Omental fat pad (tissue), 4 donors: Measurements from ENCODE around the gene FMNL1. TPM values are rescaled to one million over a fixed set of nuclear protein-coding genes. Genes with fewer than 3 reads are reported as not detected.

Source experiments
- ATAC-seq: fragments of 150-250 bp; one replicate; pipeline ENCODE4 v1.9.1; 2016; ENCODE audit warnings: mild to moderate bottlenecking, moderate library complexity; ENCODE audit not compliant: low FRiP score
- DNase-seq: peaks from one replicate; pipeline ENCODE4 v3.0.0-alpha.2; 2019; ENCODE audit warnings: low spot score
- total RNA-seq, 4 donors: library from RNA; depleted of rRNA; stranded (reverse); fragments of >200 nt; gene quantifications; one replicate each; pipeline ENCODE4 v1.1.0, GENCODE V29; 2016
- TF ChIP-seq, protein P1 (sequence below), 3 donors: fragments of 450-650 bp; IDR thresholded peaks; one replicate each; pipeline ENCODE4 v1.5.1; 2016 to 2017; ENCODE audit warnings: antibody characterized with exemption in 3 of 3, mild to moderate bottlenecking in 3 of 3, moderate library complexity in 2 of 3

FMNL1 gene
- total RNA-seq, 4 donors from 2014 or later: 19.7 to 56.4 (median 38.8) TPM

- peak; percentile 41 for ATAC-seq
- no peak for DNase-seq
- TF ChIP-seq, protein P1, sequence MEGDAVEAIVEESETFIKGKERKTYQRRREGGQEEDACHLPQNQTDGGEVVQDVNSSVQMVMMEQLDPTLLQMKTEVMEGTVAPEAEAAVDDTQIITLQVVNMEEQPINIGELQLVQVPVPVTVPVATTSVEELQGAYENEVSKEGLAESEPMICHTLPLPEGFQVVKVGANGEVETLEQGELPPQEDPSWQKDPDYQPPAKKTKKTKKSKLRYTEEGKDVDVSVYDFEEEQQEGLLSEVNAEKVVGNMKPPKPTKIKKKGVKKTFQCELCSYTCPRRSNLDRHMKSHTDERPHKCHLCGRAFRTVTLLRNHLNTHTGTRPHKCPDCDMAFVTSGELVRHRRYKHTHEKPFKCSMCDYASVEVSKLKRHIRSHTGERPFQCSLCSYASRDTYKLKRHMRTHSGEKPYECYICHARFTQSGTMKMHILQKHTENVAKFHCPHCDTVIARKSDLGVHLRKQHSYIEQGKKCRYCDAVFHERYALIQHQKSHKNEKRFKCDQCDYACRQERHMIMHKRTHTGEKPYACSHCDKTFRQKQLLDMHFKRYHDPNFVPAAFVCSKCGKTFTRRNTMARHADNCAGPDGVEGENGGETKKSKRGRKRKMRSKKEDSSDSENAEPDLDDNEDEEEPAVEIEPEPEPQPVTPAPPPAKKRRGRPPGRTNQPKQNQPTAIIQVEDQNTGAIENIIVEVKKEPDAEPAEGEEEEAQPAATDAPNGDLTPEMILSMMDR (IDR thresholded peaks at IDR 0.05): no peak
Measured at GRCh38 chr17:45261577-45262515, 40.2 kb downstream of the FMNL1 start, which contains the start of gene SPATA32. SPATA32 (minus strand) TSS chr17:45262094; CDS start chr17:45262016, 78 bp downstream.

DNA sequence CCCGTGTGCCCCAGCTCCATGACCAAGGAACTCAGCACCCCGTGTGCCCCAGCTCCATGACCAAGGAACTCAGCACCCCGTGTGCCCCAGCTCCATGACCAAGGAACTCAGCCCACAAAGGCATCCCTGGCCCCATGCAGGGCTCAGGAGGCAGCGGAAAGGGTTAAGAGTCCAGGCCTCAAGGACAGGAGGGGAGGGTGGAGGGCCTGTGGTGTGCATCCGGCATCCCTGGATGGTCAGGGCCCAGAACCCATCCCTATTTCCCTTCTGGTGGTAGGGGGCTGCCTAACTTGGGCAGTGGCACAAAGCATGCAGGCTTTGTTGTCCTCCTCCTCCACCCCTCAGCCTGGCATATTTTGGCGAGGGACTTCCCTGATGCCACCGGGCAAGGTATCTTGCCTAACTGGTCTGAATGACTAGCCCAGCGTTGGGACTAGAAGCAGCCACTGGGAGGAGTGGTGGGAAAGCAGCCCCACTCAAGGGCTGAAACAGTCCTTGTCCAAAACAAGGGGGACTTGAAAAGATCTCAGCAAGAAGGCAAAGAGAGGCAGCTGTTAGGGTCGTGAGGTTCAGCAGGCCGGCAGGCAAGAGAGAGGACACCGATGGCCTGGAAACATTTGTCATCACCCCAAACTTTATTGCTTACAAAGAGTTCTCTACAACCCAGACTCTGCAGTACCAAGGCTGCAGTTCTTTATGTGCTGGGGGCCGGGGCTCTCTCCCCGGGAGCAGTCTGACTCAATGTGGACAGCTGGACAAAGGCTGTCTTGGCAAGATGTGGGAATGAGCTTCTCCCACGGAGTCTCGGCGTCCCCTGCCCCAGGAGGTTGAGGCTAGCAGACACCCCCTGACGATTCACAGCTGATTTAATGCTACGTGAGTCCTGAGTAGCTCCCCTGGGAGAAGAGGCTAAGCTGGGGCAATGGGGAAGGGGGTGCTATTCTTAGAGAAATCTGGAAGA lies 41.1 kb downstream of the FMNL1 start:
- ATAC-seq (no peak), DNase-seq (no peak)
- TF ChIP-seq, protein P1 (IDR thresholded peaks at IDR 0.05): no peak

DNA sequence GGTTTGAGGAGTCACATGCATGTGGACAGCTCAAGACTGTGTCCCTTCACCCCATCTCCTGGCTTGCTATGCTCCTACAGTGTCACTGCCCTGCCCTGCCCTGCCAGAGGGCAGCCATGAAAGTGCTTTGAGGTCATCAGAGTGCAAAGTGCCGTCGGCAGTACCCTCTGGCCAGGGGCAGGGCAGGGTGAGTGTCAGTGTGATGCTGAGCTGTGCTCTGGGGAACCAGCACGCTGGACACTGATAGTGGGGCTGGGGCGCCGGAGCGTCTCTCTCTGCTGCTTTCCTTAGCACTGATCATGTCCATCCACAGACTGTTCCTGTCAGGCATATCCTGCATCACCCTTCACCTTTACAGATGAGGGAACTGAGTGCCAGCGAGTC lies 41.8 kb downstream of the FMNL1 start:
- ATAC-seq: no peak
- no peak for DNase-seq
- TF ChIP-seq, protein P1 (IDR thresholded peaks at IDR 0.05): no peak

- TF ChIP-seq, protein P1 (IDR thresholded peaks at IDR 0.05): no peak
- ATAC-seq: no peak
Measured at GRCh38 chr17:45264430-45264829, 42.7 kb downstream of the FMNL1 start.

GRCh38 chr17:45264988-45265387 lies 43.3 kb downstream of the FMNL1 start:
- DNase-seq (no peak), ATAC-seq (no peak)
- TF ChIP-seq, protein P1 (IDR thresholded peaks at IDR 0.05): no peak

More at GRCh38 chr17:45264430-45264829, 42.7 kb downstream of the FMNL1 start:
- no peak for DNase-seq

- TF ChIP-seq, protein P1 (IDR thresholded peaks at IDR 0.05): no peak
- no peak for DNase-seq
- ATAC-seq: no peak
Measured at GRCh38 chr17:45265821-45266220, 44.1 kb downstream of the FMNL1 start.
